HG03439 (cell line): ENCODE results near the gene SS18L1.

Source experiments
- ATAC-seq: cut with Tn5 transposase; IDR thresholded peaks from one replicate; pipeline ENCODE4 v1.9.1; 2021; ENCODE audit warnings: mild to moderate bottlenecking, moderate library complexity; ENCODE audit not compliant: unreplicated experiment

Gene SS18L1

DNA sequence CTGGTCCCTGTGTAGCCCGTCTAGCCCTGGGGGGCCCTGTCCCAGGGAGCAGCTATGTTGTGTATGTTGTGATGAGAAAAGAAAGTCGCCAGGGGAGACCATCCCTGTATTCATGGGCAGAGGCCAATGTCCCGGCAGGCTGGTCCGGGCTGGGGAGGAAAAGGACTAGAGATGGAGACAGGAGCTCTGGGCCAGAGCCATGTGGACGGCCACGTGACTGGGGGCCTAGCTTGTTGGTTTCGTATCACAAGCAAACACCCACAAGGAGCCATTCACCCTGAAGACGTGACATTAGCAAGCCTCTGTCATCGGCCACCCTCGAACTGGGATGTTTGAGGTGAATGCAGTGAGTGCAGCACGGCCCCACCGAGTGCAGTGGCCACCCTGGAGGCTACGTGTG is 79.4 kb downstream of the SS18L1 start:
- no peak for ATAC-seq

DNA sequence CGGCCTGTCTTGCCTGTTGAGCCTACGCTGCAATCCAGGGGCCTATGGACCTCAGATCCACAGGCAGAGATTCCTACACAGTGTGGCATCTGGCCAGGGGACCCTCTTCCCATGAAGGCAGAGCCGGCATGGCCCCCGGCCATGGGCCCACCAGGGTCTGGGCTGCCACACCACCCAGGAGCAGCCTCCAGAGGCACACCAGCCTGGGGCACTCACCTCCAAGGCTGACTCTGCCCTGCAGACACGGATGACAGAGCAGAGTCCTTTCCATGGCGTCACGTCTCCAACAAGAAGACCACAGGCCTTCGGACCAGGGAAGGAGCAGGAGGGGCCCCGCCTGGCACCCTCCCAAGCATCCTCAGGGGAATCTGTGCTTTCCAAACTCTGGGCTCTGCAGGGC is 80.0 kb downstream of the SS18L1 start:
- ATAC-seq = no peak

DNA sequence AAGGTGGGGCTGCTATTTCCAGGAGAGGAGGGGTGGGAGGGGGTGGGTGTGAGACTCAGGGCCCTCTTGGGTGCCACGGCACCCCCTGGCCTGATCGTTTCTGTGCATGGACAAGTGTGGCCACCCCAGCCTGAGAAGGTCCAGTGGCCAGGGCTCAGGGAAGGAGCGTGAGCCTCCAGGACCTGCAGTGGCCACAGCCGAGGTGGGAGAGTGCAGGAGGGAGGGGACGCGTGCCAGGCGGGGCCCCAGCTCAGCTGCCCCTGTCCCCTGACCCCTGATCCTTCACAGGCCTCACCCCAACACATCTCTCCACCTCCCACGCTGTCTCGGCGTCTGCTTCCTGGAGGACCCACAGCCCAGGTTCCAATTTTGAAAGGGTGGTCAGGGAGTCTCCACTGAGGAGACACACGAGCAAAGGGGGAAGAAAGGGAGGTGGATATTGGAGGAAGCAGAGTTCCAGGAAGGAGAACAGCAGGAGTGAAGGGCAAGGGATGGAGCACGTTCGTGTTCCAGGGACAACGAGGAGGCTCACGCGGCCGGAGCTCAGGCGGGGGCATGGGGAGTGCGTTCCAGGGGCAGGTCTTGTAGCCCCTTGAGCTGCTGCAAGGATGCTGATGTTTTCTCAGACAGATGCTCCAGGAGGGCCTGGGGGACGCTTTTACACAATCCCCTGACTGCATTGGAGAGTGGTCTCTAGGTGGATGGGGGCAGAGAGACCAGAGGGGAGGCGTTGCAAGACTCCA is 80.7 kb downstream of the SS18L1 start:
- no peak for ATAC-seq

DNA sequence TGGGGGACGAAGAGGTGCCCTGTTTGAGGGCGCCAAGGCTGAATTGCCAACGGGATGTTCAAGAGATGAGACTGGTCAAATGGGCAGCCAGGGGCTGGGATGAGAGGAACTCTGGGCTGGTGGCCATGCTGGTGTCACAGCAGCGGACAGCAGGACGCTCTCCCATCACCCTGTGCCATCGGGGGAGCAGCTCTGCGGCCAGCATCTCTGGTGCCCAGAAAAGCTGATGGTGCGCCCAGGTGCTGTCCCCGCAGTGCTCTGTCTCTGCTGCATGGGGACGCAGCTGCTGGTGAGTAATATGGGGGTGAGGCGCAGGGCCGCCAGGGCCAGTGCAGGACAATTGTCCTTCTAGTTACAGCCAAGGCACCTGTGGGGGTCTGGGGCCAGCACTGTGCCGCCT is 81.5 kb downstream of the SS18L1 start:
- no peak for ATAC-seq

DNA sequence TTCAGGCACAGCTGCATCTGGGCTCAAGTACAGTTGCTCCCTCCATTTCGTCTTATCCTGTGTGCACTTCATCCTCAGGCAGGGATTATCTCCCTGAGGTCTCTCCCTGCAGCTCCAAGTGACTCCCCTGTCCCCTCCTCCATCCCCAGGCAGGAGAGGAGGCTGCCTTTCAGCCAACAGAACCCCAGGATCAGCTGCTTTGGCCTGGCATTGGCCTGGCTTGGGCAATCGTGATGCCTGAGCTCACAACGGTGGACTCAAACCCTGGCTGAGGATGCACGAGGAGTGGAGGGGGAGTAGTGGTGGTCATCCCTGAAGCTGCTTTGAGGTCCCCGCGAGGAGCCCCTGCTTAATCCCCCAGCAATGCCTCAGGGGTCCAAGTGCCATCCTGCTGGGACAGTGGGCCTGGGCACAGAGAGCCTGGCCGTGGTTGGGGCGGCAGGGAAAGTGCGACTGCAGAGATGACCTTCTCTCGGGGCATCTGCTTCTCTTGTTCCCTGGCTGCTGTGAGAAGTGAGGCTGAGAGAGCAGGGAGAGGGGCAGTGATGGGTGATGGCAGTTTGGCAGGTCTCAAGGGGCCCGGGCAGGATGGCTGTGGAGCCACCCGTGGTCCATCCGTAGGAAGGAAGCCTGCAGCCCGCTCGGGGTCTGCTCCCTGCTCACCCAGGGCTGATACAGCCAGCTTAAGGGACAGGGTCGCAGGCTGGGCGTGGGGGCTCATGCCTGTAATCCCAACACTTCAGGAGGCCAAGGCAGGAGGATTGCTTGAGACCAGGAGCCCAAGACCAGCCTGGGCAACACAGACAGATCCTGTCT is 82.5 kb downstream of the SS18L1 start:
- no peak for ATAC-seq

DNA sequence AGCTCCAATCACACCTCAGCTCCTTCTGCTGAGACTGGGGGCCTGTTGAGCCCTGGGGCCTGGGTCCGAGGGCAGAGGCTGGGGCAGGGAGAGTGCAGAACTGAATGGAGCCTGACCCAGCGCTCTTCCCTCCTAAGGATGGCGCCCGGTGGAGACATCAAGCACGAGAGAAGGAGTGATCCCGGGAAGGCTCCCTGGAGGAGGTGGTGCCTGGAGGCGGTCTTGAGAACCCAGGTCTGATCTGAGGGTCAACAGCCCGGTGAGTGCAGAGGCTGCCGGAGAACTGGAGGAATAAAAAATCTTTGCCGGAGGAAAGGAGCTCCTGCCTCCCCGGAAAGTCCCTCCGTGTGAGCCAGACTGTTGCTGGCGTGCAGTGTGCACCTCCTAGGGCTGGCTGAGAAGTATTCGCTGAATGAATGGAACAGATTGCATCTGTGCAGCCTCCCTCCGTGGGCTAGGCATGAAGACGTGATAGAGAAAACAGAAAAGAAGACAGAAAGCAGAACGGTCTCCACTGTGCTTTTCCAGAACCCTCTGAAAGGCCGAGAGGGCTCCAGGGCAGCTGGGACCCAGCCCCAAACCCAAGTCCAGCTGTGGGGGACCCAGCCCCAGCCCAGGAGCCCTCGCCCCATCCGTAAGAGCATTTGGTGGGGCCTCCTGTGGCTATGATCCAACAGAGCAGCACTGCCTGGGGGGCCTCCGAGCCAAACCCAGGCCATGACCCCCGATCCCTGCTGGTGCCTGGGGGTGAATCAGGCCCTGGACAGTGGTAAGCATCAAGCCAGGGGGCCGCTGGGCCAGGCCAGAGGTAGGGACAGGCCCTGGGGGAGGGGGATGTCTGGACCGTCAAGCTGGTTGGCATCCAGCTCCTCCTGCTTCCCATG is 83.4 kb downstream of the SS18L1 start:
- ATAC-seq = no peak

DNA sequence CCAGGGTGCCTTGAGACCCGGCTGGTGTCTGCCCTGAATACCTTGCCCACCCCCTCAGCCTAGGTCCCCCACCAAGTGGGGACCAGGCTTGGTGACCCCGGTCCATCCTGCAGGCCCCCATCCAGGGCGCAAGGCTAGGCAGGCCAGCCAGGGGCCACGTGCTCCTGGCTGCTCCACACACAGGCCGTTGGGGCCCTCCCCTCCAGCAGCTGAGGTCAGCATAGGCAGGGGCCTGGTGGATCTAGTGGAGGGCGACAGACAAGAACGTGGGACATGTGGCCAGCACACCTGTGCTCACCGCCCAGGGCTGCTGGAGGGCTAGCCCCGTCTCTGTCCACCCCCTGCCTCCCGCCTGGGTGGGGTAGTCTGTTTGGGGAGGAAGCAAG is 84.0 kb downstream of the SS18L1 start:
- no peak for ATAC-seq

DNA sequence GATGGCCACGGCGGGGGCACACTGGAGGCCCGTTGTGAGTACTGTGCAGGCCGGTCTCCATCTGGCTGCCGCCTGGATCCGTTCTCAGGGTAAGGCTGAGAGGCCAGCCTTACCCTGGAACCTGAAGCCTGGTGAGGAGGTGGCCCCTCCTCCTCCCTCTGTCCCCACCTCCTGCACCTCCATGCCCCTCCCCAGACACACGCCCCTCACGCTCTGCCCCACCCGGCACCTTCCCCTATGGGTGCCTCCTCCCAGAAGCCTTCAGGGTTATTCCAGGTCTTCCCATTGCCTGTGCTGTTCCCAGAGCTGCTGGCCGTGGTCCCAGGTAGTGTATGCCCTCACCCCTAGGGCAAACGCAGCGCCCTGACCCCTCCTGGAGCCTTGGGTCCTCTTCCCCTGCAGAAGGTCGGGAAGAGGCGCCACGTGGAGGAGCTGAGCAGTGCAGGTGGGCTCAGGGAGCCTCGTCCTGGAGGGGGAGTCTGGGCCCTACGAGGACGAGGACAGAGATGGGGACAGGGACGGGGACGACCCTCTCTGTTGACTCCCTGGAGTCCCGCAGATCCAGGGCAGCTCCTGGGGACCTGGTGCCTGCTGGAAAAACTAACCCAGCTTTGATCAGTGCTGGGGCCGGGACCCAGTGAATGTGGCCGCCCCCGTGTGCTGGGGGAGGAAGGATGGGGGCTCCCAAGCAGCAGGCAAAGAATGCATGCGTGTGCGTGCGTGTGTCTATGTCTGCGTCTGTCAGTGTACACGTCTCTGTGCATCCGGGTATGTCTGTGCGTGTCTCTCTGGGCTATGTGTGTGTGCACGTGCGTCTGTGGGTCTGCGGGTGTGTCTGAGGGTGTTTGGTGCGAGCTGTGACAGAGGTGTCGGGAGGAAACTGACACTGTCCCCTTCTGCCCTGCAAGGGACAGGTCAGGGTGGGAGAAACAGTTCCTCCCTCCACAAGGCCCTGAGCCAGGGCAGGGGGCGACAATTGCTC is 84.7 kb downstream of the SS18L1 start:
- ATAC-seq = no peak

DNA sequence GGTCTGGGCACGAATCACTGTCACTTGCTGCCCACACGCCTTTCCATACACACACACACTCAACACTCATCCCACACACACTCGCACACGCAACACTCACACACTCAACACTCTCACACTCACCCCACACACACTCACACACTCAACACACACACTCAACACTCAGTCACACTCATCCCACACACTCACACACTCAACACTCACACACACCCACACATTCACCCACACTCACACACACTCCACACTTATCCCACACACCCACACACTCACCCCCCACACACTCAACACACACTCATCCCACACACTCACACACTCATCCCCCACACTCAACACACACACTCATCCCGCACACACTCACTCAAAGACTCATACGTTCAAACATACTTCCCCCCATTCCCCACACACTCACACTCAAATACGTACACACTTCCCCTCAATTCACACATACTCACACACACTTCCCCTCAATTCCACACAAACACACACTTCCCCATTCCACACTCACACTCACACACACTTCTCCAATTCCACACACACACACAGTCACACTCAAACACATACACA is 85.5 kb downstream of the SS18L1 start:
- no peak for ATAC-seq

DNA sequence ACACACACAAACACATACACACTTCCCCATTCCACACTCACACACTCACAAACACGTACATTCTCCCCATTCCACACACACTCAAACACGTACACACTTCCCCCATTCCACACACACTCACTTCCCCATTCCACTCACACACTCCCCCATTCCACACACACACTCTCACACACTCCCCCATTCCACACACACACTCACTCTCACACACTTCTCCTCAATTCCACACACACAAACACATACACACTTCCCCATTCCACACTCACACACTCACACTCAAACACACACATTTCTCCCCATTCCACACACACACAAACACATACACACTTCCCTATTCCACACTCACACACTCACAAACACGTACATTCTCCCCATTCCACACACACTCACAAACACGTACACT is 86.1 kb downstream of the SS18L1 start:
- no peak for ATAC-seq

DNA sequence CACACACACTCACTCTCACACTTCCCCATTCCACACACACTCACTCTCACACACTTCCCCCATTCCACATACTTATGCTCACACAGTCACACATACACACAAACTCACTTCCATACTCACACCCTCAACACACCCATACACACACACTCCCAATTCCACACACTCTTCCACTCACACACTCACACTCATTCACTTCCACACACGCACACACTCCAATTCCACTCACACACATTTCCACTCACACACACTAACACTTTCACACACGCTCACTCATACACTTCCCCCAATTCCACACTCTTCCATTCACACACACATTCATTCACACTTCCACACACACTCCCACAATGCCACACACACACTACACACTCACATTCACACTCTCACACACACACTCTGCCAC is 86.7 kb downstream of the SS18L1 start:
- ATAC-seq = no peak

DNA sequence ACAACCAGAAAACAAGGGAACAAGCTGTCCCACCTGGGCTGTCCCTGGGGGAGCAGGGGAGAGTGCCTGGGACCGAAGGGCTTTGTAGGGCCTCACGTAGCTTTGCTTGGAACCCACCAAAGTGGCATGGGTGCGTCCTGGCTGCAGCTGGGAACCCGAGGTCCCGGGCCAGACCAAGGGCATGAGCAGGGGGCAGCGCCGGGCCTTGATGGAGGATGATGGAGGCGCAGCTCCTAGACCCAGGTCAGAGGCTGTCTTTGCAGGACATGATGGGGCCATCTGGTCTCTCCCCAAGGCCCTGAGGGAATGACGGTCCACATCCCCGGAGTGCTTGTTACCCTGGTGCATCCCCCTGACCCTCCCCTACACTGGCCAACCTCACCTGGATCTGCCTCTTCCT is 87.1 kb downstream of the SS18L1 start:
- ATAC-seq = no peak

DNA sequence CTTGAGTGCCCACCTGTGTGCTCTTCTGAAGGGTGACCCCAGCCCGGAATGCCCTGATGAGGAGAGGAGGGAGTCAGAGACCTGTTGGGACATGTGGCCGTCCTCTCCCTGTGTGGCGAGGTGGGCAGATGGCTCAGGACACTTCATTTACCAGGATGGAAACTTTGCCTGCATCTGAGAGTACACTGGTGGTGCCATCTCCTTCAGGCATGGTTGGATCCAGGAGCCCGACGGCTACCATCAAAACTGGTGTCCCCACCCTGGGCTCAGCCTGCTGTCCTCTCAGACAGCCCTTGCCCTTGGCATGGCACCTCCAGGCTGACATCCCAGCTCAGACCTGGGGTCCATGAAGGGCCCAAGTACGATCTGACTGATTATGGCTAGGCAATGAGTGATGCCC is 87.7 kb downstream of the SS18L1 start:
- ATAC-seq = no peak
